Astrocyte of the cerebellum (primary cell): ENCODE data around the gene ALPP.

Source experiments
- DNase-seq: peaks from one replicate; pipeline ENCODE4 v3.0.0-alpha.2; 2011; ENCODE audit warnings: low read depth
- H3K4me3 ChIP-seq: 2 replicates; pipeline ENCODE4 v1.5.1; 2011; ENCODE audit warnings: mild to moderate bottlenecking, low read depth, low read length, moderate library complexity
- CTCF ChIP-seq: IDR thresholded peaks from 2 replicates; pipeline ENCODE4 v1.5.1; 2012; ENCODE audit warnings: low read length, low read depth, moderate library complexity, mild to moderate bottlenecking; ENCODE audit errors: missing control alignments
- in situ Hi-C: cut with HindIII; loops from 2 replicates; pipeline ENCODE4 v1.10.0; 2017; ENCODE audit warnings: low sequenced_read_pairs

ALPP gene

GRCh38 chr2:232410238-232410900, 31.8 kb downstream of the ALPP start:
- no peak for TF ChIP-seq CTCF
- H3K4me3 ChIP-seq, result no peak overlapping the region
- no peak for DNase-seq
- in situ Hi-C loops, result no loop called here

- TF ChIP-seq CTCF, result no peak
- in situ Hi-C loops, result no loop called here
- H3K4me3 ChIP-seq, result no peak overlapping the region
- DNase-seq, result no peak
These were observed 33.5 kb downstream of the ALPP start for GRCh38 chr2:232411901-232412629.

- in situ Hi-C loops, result no loop called here
- no peak for TF ChIP-seq CTCF
- DNase-seq, result no peak
- no peak overlapping the region for H3K4me3 ChIP-seq
These were observed 34.4 kb downstream of the ALPP start for GRCh38 chr2:232412986-232413385.

- no peak overlapping the region for H3K4me3 ChIP-seq
- in situ Hi-C loops, result no loop called here
- TF ChIP-seq CTCF, result no peak
- DNase-seq, result no peak
These were observed 36.7 kb downstream of the ALPP start for GRCh38 chr2:232415138-232415690.

- H3K4me3 ChIP-seq, result no peak overlapping the region
- in situ Hi-C loops, result no loop called here
- no peak for DNase-seq
- TF ChIP-seq CTCF, result no peak
These were observed 37.4 kb downstream of the ALPP start for GRCh38 chr2:232415736-232416520.
